Effector memory CD4-positive, alpha-beta T cell (primary cell): ENCODE measurements around the gene MICU1.
"Not testable (repeated sequence)": the region's sequence is repeated elsewhere in the genome, so short reads cannot be mapped to it uniquely, and the experiment has no call there.

ENCODE experiments used
- DNase-seq, 3 donors: peaks; one replicate each; pipeline ENCODE4 v3.0.0-alpha.2; 2020
- H3K27ac ChIP-seq: 2 replicates; pipeline ENCODE4 v1.7.0; 2013; ENCODE audit warnings: mild to moderate bottlenecking, low read length, moderate library complexity; ENCODE audit not compliant: insufficient read depth, poor library complexity, severe bottlenecking
- H3K27me3 ChIP-seq: replicated peaks from 2 replicates; pipeline ENCODE4 v1.7.0; 2013; ENCODE audit warnings: mild to moderate bottlenecking, low read length; ENCODE audit not compliant: insufficient read depth, control insufficient read depth, poor library complexity, severe bottlenecking
- H3K36me3 ChIP-seq: 2 replicates; pipeline ENCODE4 v1.7.0; 2013; ENCODE audit warnings: mild to moderate bottlenecking, low read length, moderate library complexity; ENCODE audit not compliant: control insufficient read depth, insufficient read depth
- H3K4me1 ChIP-seq: 2 replicates; pipeline ENCODE4 v1.7.0; 2013; ENCODE audit warnings: low read length, mild to moderate bottlenecking; ENCODE audit not compliant: control insufficient read depth, insufficient read depth, poor library complexity, severe bottlenecking
- H3K4me3 ChIP-seq: 2 replicates; pipeline ENCODE4 v1.7.0; 2013; ENCODE audit warnings: low read length, low read depth, mild to moderate bottlenecking; ENCODE audit not compliant: insufficient read depth, poor library complexity, severe bottlenecking
- H3K9me3 ChIP-seq: 2 replicates; pipeline ENCODE4 v1.7.0; 2013; ENCODE audit warnings: mild to moderate bottlenecking, low read length, moderate library complexity; ENCODE audit not compliant: control insufficient read depth

The MICU1 gene

DNA sequence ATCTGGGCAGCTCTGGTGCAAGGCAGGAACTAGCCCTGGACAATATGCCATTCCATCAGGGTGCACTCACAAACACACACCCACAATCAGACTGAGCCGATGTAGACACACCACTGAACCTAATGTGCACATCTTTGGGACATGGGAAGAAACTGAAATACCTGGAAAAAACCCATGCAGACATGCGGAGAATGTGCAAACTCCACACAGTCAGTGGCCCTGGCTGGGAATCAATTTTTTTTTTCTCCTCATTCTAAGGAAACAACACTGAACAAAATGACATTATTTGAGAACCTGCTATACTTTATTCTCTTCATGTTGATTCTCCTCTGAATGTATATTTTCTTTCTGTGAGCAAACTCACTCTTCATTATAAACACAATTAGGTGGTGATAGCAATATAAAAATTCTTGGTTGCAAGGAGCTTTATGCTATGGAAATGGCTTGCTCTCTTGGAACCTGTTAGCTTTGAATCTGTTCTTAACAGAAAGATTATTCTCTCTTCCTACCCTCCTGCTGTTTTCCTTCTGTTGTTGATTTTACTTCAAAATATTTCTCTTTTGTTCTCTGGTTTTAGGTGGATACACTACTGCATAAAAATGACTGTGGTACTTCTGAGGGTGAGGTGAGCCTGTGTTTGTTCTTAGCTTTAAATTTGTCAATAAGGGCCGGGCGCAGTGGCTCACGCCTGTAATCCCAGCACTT lies 33.0 kb upstream of the MICU1 start:
- no peaks in the 10 kb centered on the region for H3K36me3 ChIP-seq
- no peaks in the 10 kb centered on the region for H3K27me3 ChIP-seq
- H3K9me3 ChIP-seq = no peaks in the 10 kb centered on the region
- H3K4me1 ChIP-seq = no peaks in the 10 kb centered on the region
- no peak overlapping the region for H3K4me3 ChIP-seq
- DNase-seq = no peak
- no peak overlapping the region for H3K27ac ChIP-seq

DNA sequence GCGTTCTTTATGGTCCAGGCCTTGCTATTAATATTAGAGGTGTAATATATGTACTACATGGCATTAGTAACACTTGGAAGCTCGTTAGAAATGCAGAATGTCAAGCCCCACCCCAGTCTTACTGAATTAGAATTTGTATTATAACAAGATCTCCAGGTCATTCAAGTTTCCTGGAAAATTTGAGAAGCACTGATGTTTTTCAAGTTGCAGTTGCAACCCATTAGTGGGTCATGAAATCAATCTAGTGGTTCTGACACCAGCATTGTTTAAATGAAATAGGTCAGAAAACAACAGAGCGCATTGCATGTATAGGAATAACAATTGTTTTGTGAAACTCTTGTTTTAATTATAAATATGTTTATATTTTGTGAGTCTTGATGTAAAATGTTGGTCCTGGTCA lies 28.8 kb upstream of the MICU1 start:
- Histone ChIP-seq H3K27me3 (no peaks in the 10 kb centered on the region), H3K4me3 (no peak overlapping the region), H3K36me3 (no peaks in the 10 kb centered on the region), H3K4me1 (no peaks in the 10 kb centered on the region), H3K9me3 (no peaks in the 10 kb centered on the region), H3K27ac (no peak overlapping the region)
- DNase-seq = no peak

- Histone ChIP-seq H3K4me3 (no peak overlapping the region), H3K27ac (no peak overlapping the region), H3K27me3 (no peaks in the 10 kb centered on the region), H3K4me1 (no peaks in the 10 kb centered on the region), H3K36me3 (no peaks in the 10 kb centered on the region), H3K9me3 (no peaks in the 10 kb centered on the region)
- DNase-seq = no peak
Observed at GRCh38 chr10:72653383-72654096, 27.7 kb upstream of the MICU1 start.

DNA sequence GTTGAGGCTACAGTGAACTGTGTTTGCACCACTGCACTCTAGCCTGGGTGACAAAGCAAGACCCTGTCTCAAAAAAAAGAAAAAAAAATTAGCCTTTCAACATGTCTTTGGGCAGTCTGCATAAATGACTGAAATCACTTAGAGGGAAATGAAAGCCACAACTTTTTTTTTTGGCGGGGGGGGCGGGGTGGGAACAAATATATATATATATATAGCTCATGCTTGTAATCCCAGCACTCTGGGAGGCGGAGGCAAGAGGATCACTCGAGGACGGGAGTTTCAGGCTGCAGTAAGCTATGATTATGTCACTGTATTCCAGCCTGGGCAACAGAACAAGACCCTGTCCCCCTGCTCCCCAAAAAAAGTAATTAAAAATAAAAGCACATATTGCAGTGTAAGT lies 23.4 kb upstream of the MICU1 start:
- no peak for DNase-seq
- Histone ChIP-seq H3K27ac (no peak overlapping the region), H3K4me1 (no peaks in the 10 kb centered on the region), H3K4me3 (no peak overlapping the region), H3K36me3 (no peaks in the 10 kb centered on the region), H3K27me3 (no peaks in the 10 kb centered on the region), H3K9me3 (no peaks in the 10 kb centered on the region)

DNA sequence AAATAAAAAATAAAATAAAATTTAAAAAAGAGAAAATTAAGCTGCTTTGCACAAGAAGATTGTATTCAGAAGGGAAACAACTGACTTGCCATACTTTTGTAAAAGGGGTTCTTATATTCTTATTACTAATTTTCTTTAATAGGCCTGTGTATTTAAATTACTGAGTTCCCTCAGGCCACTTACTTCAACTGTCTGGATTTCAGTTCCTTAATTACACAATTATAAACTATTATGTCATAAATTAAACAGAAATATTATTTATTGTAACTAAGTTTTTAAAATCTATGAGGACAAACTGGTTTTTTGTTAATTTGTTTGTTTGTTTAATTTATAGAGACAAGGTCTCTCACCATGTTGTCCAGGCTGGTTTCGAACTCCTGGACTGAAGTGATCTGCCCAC lies 22.4 kb upstream of the MICU1 start:
- no peak for DNase-seq
- no peaks in the 10 kb centered on the region for H3K4me1 ChIP-seq
- H3K27me3 ChIP-seq = no peaks in the 10 kb centered on the region
- H3K9me3 ChIP-seq = no peaks in the 10 kb centered on the region
- no peak overlapping the region for H3K27ac ChIP-seq
- no peaks in the 10 kb centered on the region for H3K36me3 ChIP-seq
- H3K4me3 ChIP-seq = no peak overlapping the region

DNA sequence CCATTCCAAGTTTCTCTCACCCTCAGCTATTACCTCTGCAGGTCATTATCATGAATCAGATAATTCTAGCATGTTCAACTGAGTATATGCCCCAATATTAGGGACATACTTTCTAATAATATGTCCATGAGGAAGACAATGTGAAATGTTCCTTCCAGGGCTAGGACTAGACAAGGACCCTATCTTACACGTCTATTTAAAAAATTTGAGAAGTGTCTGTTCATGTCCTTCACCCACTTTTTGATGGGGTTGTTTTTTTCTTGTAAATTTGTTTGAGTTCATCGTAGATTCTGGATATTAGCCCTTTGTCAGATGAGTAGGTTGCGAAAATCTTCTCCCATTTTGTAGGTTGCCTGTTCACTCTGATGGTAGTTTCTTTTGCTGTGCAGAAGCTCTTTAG lies 21.1 kb upstream of the MICU1 start:
- not testable (repeated sequence) for H3K27ac ChIP-seq, H3K27me3 ChIP-seq, DNase-seq, H3K4me1 ChIP-seq, H3K4me3 ChIP-seq, H3K9me3 ChIP-seq, H3K36me3 ChIP-seq

- Histone ChIP-seq H3K4me1 (no peaks in the 10 kb centered on the region), H3K27me3 (no peaks in the 10 kb centered on the region), H3K4me3 (no peak overlapping the region), H3K9me3 (no peaks in the 10 kb centered on the region), H3K36me3 (no peaks in the 10 kb centered on the region), H3K27ac (no peak overlapping the region)
- no peak for DNase-seq
Observed at GRCh38 chr10:72645263-72645858, 19.5 kb upstream of the MICU1 start.

GRCh38 chr10:72642318-72642717 lies 16.4 kb upstream of the MICU1 start:
- H3K27ac ChIP-seq = no peak overlapping the region
- no peaks in the 10 kb centered on the region for H3K9me3 ChIP-seq
- no peaks in the 10 kb centered on the region for H3K27me3 ChIP-seq
- no peak overlapping the region for H3K4me3 ChIP-seq
- H3K36me3 ChIP-seq = no peaks in the 10 kb centered on the region
- DNase-seq = no peak
- no peaks in the 10 kb centered on the region for H3K4me1 ChIP-seq

- Histone ChIP-seq H3K27ac (no peak overlapping the region), H3K4me1 (no peaks in the 10 kb centered on the region), H3K36me3 (no peaks in the 10 kb centered on the region), H3K27me3 (no peaks in the 10 kb centered on the region), H3K9me3 (no peaks in the 10 kb centered on the region), H3K4me3 (no peak overlapping the region)
- no peak for DNase-seq
Observed at GRCh38 chr10:72639441-72639873, 13.6 kb upstream of the MICU1 start.
